ENCODE data around the gene GATAD2A.

DNA sequence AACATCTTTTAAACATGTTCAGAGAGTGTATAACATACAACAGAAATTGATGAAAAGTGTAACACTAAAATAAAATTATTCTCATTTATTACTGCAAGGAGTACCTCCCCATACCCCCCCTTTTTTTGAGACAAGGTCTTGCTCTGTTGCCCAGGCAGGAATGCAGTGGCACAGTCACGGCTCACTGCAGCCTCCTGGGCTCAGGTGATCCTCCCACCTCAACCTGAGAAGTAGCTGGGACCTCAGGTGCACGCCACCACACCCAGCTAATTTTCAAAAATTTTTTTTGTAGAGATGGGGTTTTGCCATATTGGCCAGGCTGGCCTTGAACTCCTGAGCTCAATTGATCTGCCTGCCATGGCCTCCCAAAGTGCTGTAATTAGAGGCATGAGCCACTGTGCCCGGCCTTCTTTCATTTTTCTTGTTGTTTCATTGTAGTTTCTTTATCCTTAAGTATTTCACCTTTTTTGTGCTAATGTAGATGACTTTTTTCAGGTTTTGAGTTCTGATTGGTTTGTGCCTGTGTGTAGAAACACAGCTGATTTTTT, 28.3 kb downstream of the GATAD2A start:
- TF ChIP-seq CTCF (IDR thresholded peaks at IDR 0.05; ENCODE audit: insufficient read depth, low read length) = no peak
- no peak for TF ChIP-seq POLR2AphosphoS5 (IDR thresholded peaks at IDR 0.05; ENCODE audit: low read depth)
- TF ChIP-seq REST (IDR thresholded peaks at IDR 0.05; ENCODE audit: insufficient replicate concordance, low read depth) = no peak
- no peak for TF ChIP-seq GABPA (IDR thresholded peaks at IDR 0.05; ENCODE audit: low read depth)
- TF ChIP-seq SPI1 (IDR thresholded peaks at IDR 0.05; ENCODE audit: borderline replicate concordance, low read depth) = no peak
